HG03097 (cell line): ENCODE data around the gene C3orf49.

Experiments used
- ATAC-seq: cut with Tn5 transposase; IDR thresholded peaks from one replicate; pipeline ENCODE4 v1.9.1; 2021; ENCODE audit not compliant: unreplicated experiment, low FRiP score

Gene C3orf49

GRCh38 chr3:63819151-63819398, at the start of gene C3orf49:
TSS of gene C3orf49 (plus strand) at chr3:63819299. CDS start at chr3:63819472, 173 bp downstream.
- no peak for ATAC-seq

- ATAC-seq: no peak
These were observed 44.3 kb upstream of the C3orf49 start for GRCh38 chr3:63774781-63775180.

GRCh38 chr3:63779227-63779626, 39.9 kb upstream of the C3orf49 start:
- ATAC-seq: no peak

GRCh38 chr3:63791974-63792373, 27.1 kb upstream of the C3orf49 start:
- ATAC-seq: no peak

- no peak for ATAC-seq
These were observed 23.7 kb upstream of the C3orf49 start for GRCh38 chr3:63795438-63795837.

GRCh38 chr3:63798544-63798943, 20.6 kb upstream of the C3orf49 start:
- no peak for ATAC-seq

- no peak for ATAC-seq
These were observed 20.1 kb upstream of the C3orf49 start for GRCh38 chr3:63798949-63799348.

- no peak for ATAC-seq
These were observed 19.0 kb upstream of the C3orf49 start for GRCh38 chr3:63800097-63800496.

- no peak for ATAC-seq
These were observed 15.2 kb upstream of the C3orf49 start for GRCh38 chr3:63803911-63804310.

GRCh38 chr3:63807961-63808565, 11.0 kb upstream of the C3orf49 start:
- ATAC-seq: no peak

GRCh38 chr3:63808633-63809032, 10.5 kb upstream of the C3orf49 start:
- no peak for ATAC-seq

GRCh38 chr3:63809607-63810006, 9.5 kb upstream of the C3orf49 start:
- no peak for ATAC-seq

- no peak for ATAC-seq
These were observed 4.9 kb upstream of the C3orf49 start for GRCh38 chr3:63814237-63814636.

- ATAC-seq: no peak
These were observed 1.9 kb upstream of the C3orf49 start for GRCh38 chr3:63817225-63817624.

- ATAC-seq: peak; percentile 62
These were observed 583 bp upstream of the C3orf49 start for GRCh38 chr3:63818282-63819150.

- ATAC-seq: no peak
These were observed 5.2 kb downstream of the C3orf49 start for GRCh38 chr3:63824309-63824708.

GRCh38 chr3:63830526-63830925, 11.4 kb downstream of the C3orf49 start:
- ATAC-seq: no peak

- no peak for ATAC-seq
These were observed 13.3 kb downstream of the C3orf49 start for GRCh38 chr3:63832395-63832794.

- no peak for ATAC-seq
These were observed 22.6 kb downstream of the C3orf49 start for GRCh38 chr3:63841704-63842103.

- no peak for ATAC-seq
These were observed 23.0 kb downstream of the C3orf49 start for GRCh38 chr3:63842127-63842526.

GRCh38 chr3:63845215-63845614, 26.1 kb downstream of the C3orf49 start:
- no peak for ATAC-seq

GRCh38 chr3:63847718-63848450, 28.8 kb downstream of the C3orf49 start:
- ATAC-seq: no peak
